Mucosa of stomach (tissue), 1 donor: ENCODE measurements around the gene TSPAN6.

Experiments used
- H3K27me3 ChIP-seq: one replicate; pipeline ENCODE4 v1.7.0; 2013; ENCODE audit warnings: mild to moderate bottlenecking, low read length; ENCODE audit not compliant: control insufficient read depth, insufficient read depth
- H3K36me3 ChIP-seq: one replicate; pipeline ENCODE4 v1.7.0; 2013; ENCODE audit warnings: low read length; ENCODE audit not compliant: control insufficient read depth, insufficient read depth
- H3K4me1 ChIP-seq: one replicate; pipeline ENCODE4 v1.7.0; 2013; ENCODE audit warnings: mild to moderate bottlenecking, low read length; ENCODE audit not compliant: control insufficient read depth, insufficient read depth
- H3K4me3 ChIP-seq: one replicate; pipeline ENCODE4 v1.7.0; 2013; ENCODE audit warnings: low read length
- H3K9ac ChIP-seq: one replicate; pipeline ENCODE4 v1.7.0; 2013; ENCODE audit warnings: mild to moderate bottlenecking, low read length, moderate library complexity
- H3K9me3 ChIP-seq: one replicate; pipeline ENCODE4 v1.7.0; 2013; ENCODE audit warnings: mild to moderate bottlenecking, low read length, moderate library complexity; ENCODE audit not compliant: control insufficient read depth
- donor health status: Pancreatic carcinoma.

The TSPAN6 gene

GRCh38 chrX:100662170-100662569 is 25.6 kb upstream of the TSPAN6 start:
- Histone ChIP-seq H3K27me3 (no peaks in the 10 kb centered on the region), H3K36me3 (no peaks in the 10 kb centered on the region), H3K4me3 (no peak overlapping the region), H3K9ac (no peak overlapping the region), H3K4me1 (peaks cover 4% of the 10 kb centered on the region), H3K9me3 (no peaks in the 10 kb centered on the region)

- no peak overlapping the region for H3K4me3 ChIP-seq
- no peak overlapping the region for H3K9ac ChIP-seq
- H3K9me3 ChIP-seq: no peaks in the 10 kb centered on the region
- H3K27me3 ChIP-seq: no peaks in the 10 kb centered on the region
- peaks cover 4% of the 10 kb centered on the region for H3K4me1 ChIP-seq
- no peaks in the 10 kb centered on the region for H3K36me3 ChIP-seq
Observed at GRCh38 chrX:100659431-100660137, 23.0 kb upstream of the TSPAN6 start.

- peaks cover 4% of the 10 kb centered on the region for H3K4me1 ChIP-seq
- no peaks in the 10 kb centered on the region for H3K9me3 ChIP-seq
- no peaks in the 10 kb centered on the region for H3K36me3 ChIP-seq
- H3K27me3 ChIP-seq: no peaks in the 10 kb centered on the region
- H3K4me3 ChIP-seq: no peak overlapping the region
- no peak overlapping the region for H3K9ac ChIP-seq
Observed at GRCh38 chrX:100658941-100659381, 22.4 kb upstream of the TSPAN6 start.

GRCh38 chrX:100654261-100654660 is 17.7 kb upstream of the TSPAN6 start:
- Histone ChIP-seq H3K4me1 (peaks cover 13% of the 10 kb centered on the region), H3K9me3 (no peaks in the 10 kb centered on the region), H3K27me3 (no peaks in the 10 kb centered on the region), H3K4me3 (no peak overlapping the region), H3K9ac (no peak overlapping the region), H3K36me3 (no peaks in the 10 kb centered on the region)

GRCh38 chrX:100652266-100652665 is 15.7 kb upstream of the TSPAN6 start:
- H3K9me3 ChIP-seq: no peaks in the 10 kb centered on the region
- no peaks in the 10 kb centered on the region for H3K27me3 ChIP-seq
- H3K4me1 ChIP-seq: peaks cover 13% of the 10 kb centered on the region
- no peak overlapping the region for H3K4me3 ChIP-seq
- no peak overlapping the region for H3K9ac ChIP-seq
- no peaks in the 10 kb centered on the region for H3K36me3 ChIP-seq

- H3K4me1 ChIP-seq: peaks cover 13% of the 10 kb centered on the region
- H3K9ac ChIP-seq: no peak overlapping the region
- no peaks in the 10 kb centered on the region for H3K36me3 ChIP-seq
- no peaks in the 10 kb centered on the region for H3K9me3 ChIP-seq
- no peaks in the 10 kb centered on the region for H3K27me3 ChIP-seq
- H3K4me3 ChIP-seq: no peak overlapping the region
Observed at GRCh38 chrX:100650841-100651240, 14.2 kb upstream of the TSPAN6 start.

- no peak overlapping the region for H3K4me3 ChIP-seq
- peaks cover 13% of the 10 kb centered on the region for H3K4me1 ChIP-seq
- H3K9ac ChIP-seq: no peak overlapping the region
- H3K27me3 ChIP-seq: no peaks in the 10 kb centered on the region
- H3K36me3 ChIP-seq: no peaks in the 10 kb centered on the region
- no peaks in the 10 kb centered on the region for H3K9me3 ChIP-seq
Observed at GRCh38 chrX:100649550-100650356, 13.1 kb upstream of the TSPAN6 start.

GRCh38 chrX:100648458-100649417 is 12.1 kb upstream of the TSPAN6 start:
- H3K4me3 ChIP-seq: no peak overlapping the region
- no peaks in the 10 kb centered on the region for H3K36me3 ChIP-seq
- H3K4me1 ChIP-seq: peaks cover 20% of the 10 kb centered on the region
- H3K9ac ChIP-seq: no peak overlapping the region
- no peaks in the 10 kb centered on the region for H3K9me3 ChIP-seq
- no peaks in the 10 kb centered on the region for H3K27me3 ChIP-seq

GRCh38 chrX:100647739-100648138 is 11.1 kb upstream of the TSPAN6 start:
- no peaks in the 10 kb centered on the region for H3K27me3 ChIP-seq
- H3K36me3 ChIP-seq: no peaks in the 10 kb centered on the region
- no peak overlapping the region for H3K9ac ChIP-seq
- H3K9me3 ChIP-seq: no peaks in the 10 kb centered on the region
- H3K4me3 ChIP-seq: no peak overlapping the region
- H3K4me1 ChIP-seq: peaks cover 21% of the 10 kb centered on the region

- H3K36me3 ChIP-seq: no peaks in the 10 kb centered on the region
- no peaks in the 10 kb centered on the region for H3K9me3 ChIP-seq
- no peak overlapping the region for H3K4me3 ChIP-seq
- H3K27me3 ChIP-seq: no peaks in the 10 kb centered on the region
- no peak overlapping the region for H3K9ac ChIP-seq
- H3K4me1 ChIP-seq: peaks cover 25% of the 10 kb centered on the region
Observed at GRCh38 chrX:100647095-100647494, 10.5 kb upstream of the TSPAN6 start.

GRCh38 chrX:100645106-100645505 is 8.5 kb upstream of the TSPAN6 start:
- no peaks in the 10 kb centered on the region for H3K36me3 ChIP-seq
- no peaks in the 10 kb centered on the region for H3K9me3 ChIP-seq
- peaks cover 20% of the 10 kb centered on the region for H3K4me1 ChIP-seq
- no peaks in the 10 kb centered on the region for H3K27me3 ChIP-seq
- H3K9ac ChIP-seq: no peak overlapping the region
- H3K4me3 ChIP-seq: no peak overlapping the region
